K562 (cell line): ENCODE results near the gene TFAP2A. TPM values are rescaled to one million over a fixed set of nuclear protein-coding genes. Genes with fewer than 3 reads are reported as not detected.

Experiments
- AFF4 ChIP-seq: sonication (generic); formaldehyde crosslinking; IDR thresholded peaks from 2 replicates; pipeline ENCODE4 v1.8.0; 2023; ENCODE audit warnings: mild to moderate bottlenecking, missing genetic modification reagents
- DNMT1 ChIP-seq: fragments of 450-650 bp; IDR thresholded peaks from 2 replicates; pipeline ENCODE4 v1.6.1; 2016; ENCODE audit warnings: antibody characterized with exemption, mild to moderate bottlenecking
- EHMT2 ChIP-seq: fragments of 450-650 bp; IDR thresholded peaks from 2 replicates; pipeline ENCODE4 v1.6.1; 2018; ENCODE audit warnings: antibody characterized with exemption
- ID3 ChIP-seq, 2 experiments: fragments of 250-450 bp in 1 of 2; fragments of 450-650 bp in 1 of 2; sonication (Bioruptor Pico) in 1 of 2; IDR thresholded peaks; 2 replicates each; pipeline versions ENCODE4 v1.6.1 to v1.8.0; 2016 to 2021; ENCODE audit warnings: mild to moderate bottlenecking in 2 of 2, moderate library complexity in 2 of 2, missing compliant biosample characterization in 1 of 2, missing genetic modification characterization in 1 of 2
- MBD2 ChIP-seq: sonication (generic); IDR thresholded peaks from 2 replicates; pipeline ENCODE4 v1.6.1; 2016; ENCODE audit warnings: low read depth, borderline replicate concordance
- NBN ChIP-seq: fragments of 450-650 bp; IDR thresholded peaks from 2 replicates; pipeline ENCODE4 v1.6.1; 2016; ENCODE audit warnings: low read depth, mild to moderate bottlenecking
- NEUROD1 ChIP-seq: fragments of 150-350 bp; IDR thresholded peaks from 2 replicates; pipeline ENCODE4 v1.6.1; 2014; ENCODE audit warnings: borderline replicate concordance, low read length, low read depth; ENCODE audit not compliant: partially characterized antibody
- NFE2L1 ChIP-seq: fragments of 450-650 bp; IDR thresholded peaks from 2 replicates; pipeline ENCODE4 v1.6.1; 2016; ENCODE audit warnings: missing genetic modification characterization, low read depth, mild to moderate bottlenecking, missing compliant biosample characterization, moderate library complexity, borderline replicate concordance
- PCBP1 ChIP-seq: fragments of 200-400 bp; formaldehyde crosslinking; IDR thresholded peaks from 2 replicates; pipeline ENCODE4 v1.6.1; 2018; ENCODE audit warnings: mild to moderate bottlenecking, low read depth, low read length; ENCODE audit not compliant: poor library complexity, severe bottlenecking
- POLR2G ChIP-seq: fragments of 200-400 bp; formaldehyde crosslinking; IDR thresholded peaks from 2 replicates; pipeline ENCODE4 v1.6.1; 2017; ENCODE audit warnings: low read depth, mild to moderate bottlenecking, antibody characterized with exemption, low read length, moderate library complexity
- PYGO2 ChIP-seq: fragments of 450-650 bp; IDR thresholded peaks from 2 replicates; pipeline ENCODE4 v1.6.1; 2016; ENCODE audit warnings: mild to moderate bottlenecking, missing genetic modification characterization, moderate library complexity, missing compliant biosample characterization
- RCOR1 ChIP-seq, 2 experiments: IDR thresholded peaks; 2 replicates each; pipeline ENCODE4 v1.6.1; 2012; ENCODE audit warnings: low read depth in 2 of 2, low read length in 2 of 2, borderline replicate concordance in 1 of 2, improper control_type of control experiment in 1 of 2
- ZBTB43 ChIP-seq: sonication (generic); formaldehyde crosslinking; IDR thresholded peaks from 2 replicates; pipeline ENCODE4 v1.8.0; 2023; ENCODE audit warnings: mild to moderate bottlenecking, missing genetic modification reagents
- ZFP1 ChIP-seq: fragments of 450-650 bp; formaldehyde crosslinking; IDR thresholded peaks from 2 replicates; pipeline ENCODE4 v1.4.0; 2020; ENCODE audit warnings: mild to moderate bottlenecking, mixed read lengths
- ZNF12 ChIP-seq: sonication (generic); formaldehyde crosslinking; IDR thresholded peaks from 2 replicates; pipeline ENCODE4 v1.4.0; 2020; ENCODE audit warnings: mild to moderate bottlenecking, missing genetic modification reagents
- ZNF717 ChIP-seq: fragments of 250-450 bp; sonication (Bioruptor Pico); IDR thresholded peaks from 2 replicates; pipeline ENCODE4 v1.5.0; 2021
- polyA plus RNA-seq, 8 experiments: library from polyadenylated mRNA; depleted of rRNA in 4 of 8; stranded (reverse) in 5 of 8; unstranded in 3 of 8; fragments of >200 nt; fragmentation: Nextera tagmentation in 2 of 8; fragmentation: Illumina TruSeq in 1 of 8; extraction: Ambion mirVana in 2 of 8; extraction: Trizol in 1 of 8; gene quantifications; 2 replicates each; pipeline versions ENCODE4 v1.2.1 to v1.2.3, GENCODE V29; 2011 to 2014; ENCODE audit warnings: inconsistent platforms in 1 of 8, missing spikeins in 1 of 8
- total RNA-seq, 7 experiments: library from RNA; depleted of rRNA in 6 of 7; stranded (reverse); fragments of >200 nt in 6 of 7; fragmentation: Illumina TruSeq in 2 of 7; extraction: Trizol in 2 of 7; gene quantifications; 2 replicates each; pipeline versions ENCODE4 v1.2.1 to v1.2.3, GENCODE V29; 2011 to 2021; ENCODE audit warnings: low replicate concordance in 1 of 7
- TF ChIP-seq, protein P1 (sequence below): sonication (generic); formaldehyde crosslinking; IDR thresholded peaks from 2 replicates; pipeline ENCODE4 v1.8.0; 2022; ENCODE audit warnings: mild to moderate bottlenecking, low read depth, missing genetic modification reagents

Gene TFAP2A
- total and polyA plus RNA-seq, 9 of the 15 experiments (the other 6 are each of a cell fraction or from before 2014, with no cell fraction given), result 0.14 to 0.53 (median 0.19) TPM; not detected in 1

GRCh38 chr6:10404799-10405512, 9.9 kb downstream of the TFAP2A start (continued):
- TF ChIP-seq, protein P1, sequence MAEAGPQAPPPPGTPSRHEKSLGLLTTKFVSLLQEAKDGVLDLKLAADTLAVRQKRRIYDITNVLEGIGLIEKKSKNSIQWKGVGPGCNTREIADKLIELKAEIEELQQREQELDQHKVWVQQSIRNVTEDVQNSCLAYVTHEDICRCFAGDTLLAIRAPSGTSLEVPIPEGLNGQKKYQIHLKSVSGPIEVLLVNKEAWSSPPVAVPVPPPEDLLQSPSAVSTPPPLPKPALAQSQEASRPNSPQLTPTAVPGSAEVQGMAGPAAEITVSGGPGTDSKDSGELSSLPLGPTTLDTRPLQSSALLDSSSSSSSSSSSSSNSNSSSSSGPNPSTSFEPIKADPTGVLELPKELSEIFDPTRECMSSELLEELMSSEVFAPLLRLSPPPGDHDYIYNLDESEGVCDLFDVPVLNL (CRISPR knock-in tag), result no peak
- TF ChIP-seq RCOR1 (IDR thresholded peaks at IDR 0.05; ENCODE audit: borderline replicate concordance in 1 of 2, low read depth in 2 of 2, low read length in 2 of 2) (no peak; a peak in 1 of 4 replicates), DNMT1 (0 out of 2 replicates have a peak, but pooled peaks have one; percentile 8), MBD2 (0 out of 2 replicates have a peak, but pooled peaks have one; percentile 1), ZNF12 (CRISPR knock-in tag) (no peak), POLR2G (peak; percentile 78), NBN (no peak), NFE2L1 (tag) (no peak), PCBP1 (no peak), NEUROD1 (peak; percentile 1), AFF4 (CRISPR knock-in tag) (peak; percentile 69; the same call in 1 of the 2 replicates), EHMT2 (0 out of 2 replicates have a peak, but pooled peaks have one; percentile 9), PYGO2 (tag) (0 out of 2 replicates have a peak, but pooled peaks have one; percentile 1), ID3 (CRISPR knock-in tag; IDR thresholded peaks at IDR 0.05) (no peak), ID3 (tag; IDR thresholded peaks at IDR 0.05) (peak; percentile 6; the same call in 1 of the 2 replicates), ZBTB43 (CRISPR knock-in tag) (0 out of 2 replicates have a peak, but pooled peaks have one; percentile 41), ZFP1 (no peak), ZNF717 (CRISPR knock-in tag) (no peak)
